Measurements from ENCODE around the gene PLEK2.
A peak's percentile ranks its signal among the peaks of the same experiment; 100 is the strongest.

Gene PLEK2

DNA sequence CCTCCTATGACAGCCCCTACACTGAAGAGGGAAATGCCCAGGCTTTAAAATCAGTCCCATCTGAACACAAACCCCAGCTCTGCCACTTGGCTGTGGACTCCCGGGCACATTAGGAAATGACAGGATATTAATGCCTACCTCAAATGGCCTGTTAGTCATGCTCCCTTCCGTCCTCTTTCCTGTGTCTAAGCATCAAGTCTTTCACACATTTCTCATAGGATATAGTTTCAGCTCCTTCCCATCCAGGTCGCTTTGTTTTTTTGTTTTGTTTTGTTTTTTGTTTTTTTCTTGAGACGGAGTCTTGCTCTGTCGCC, 16.1 kb downstream of the PLEK2 start:
- DNase-seq = no peak

DNA sequence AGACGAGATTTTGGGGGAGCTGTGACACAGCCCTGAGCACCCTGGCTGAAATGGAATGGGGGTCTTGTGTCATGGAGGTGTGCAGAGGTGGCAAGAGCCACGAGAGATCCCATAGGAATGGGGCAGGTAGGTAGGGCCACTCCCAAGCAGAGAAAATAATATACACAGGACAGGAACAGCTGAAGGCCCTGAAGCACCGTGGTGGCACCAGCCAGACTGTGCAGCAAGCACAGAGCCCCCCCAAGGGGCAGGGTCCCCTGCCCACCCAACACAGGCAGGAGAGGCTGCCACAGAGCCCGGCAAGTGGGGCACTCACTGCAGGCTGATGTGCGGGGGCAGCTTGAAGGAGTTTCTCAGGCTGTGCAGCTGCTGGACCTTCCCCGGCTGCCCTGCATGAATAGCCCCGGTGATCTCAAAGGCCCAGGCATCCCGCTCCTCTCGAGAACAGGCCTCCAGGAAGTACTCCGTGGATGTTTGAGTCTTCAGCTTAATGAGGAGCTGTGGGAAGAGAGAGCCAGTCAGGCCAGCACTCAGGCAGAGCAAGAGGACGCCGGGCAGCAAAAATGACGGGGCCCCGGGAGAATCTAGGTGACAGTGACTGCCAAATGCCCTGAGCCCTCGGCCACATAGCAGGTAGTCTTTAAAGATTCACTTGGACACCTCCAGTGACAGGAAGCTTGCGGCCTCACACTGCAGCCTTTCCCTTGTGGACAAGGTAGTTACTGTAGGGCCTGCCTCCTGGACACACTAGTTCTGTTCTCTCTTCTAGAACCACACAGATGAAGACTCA, 16.7 kb downstream of the PLEK2 start:
- no peak for DNase-seq

GRCh38 chr14:67393689-67394088, 18.3 kb downstream of the PLEK2 start:
- DNase-seq = no peak

- no peak for DNase-seq
These were observed 19.2 kb downstream of the PLEK2 start for GRCh38 chr14:67392800-67393199.

- DNase-seq = no peak
These were observed 19.8 kb downstream of the PLEK2 start for GRCh38 chr14:67392123-67392522.

- no peak for DNase-seq
These were observed 20.7 kb downstream of the PLEK2 start for GRCh38 chr14:67391268-67391667.

- no peak for DNase-seq
These were observed 22.0 kb downstream of the PLEK2 start for GRCh38 chr14:67389811-67390534.

- no peak for DNase-seq
These were observed 22.7 kb downstream of the PLEK2 start for GRCh38 chr14:67389275-67389674.

DNA sequence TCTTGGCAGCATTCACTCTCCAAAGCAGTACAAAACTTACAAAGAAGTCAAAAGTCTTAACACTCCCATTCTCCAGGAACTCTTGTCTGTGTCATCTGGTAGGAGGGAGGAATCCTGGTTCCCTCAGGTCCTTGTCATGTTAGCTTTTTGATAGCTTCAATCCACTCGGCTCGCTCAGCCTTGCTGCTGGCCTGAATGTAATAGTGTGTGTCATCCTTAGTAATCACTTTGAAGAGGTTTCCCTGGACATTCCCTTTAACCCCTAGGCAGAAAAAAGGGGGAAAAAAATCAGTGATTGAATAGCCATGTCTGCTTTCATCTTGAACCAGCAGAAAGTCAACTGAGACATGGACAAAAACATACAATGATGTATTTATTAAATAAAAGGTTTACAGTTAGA, 24.8 kb downstream of the PLEK2 start:
- DNase-seq = no peak

DNA sequence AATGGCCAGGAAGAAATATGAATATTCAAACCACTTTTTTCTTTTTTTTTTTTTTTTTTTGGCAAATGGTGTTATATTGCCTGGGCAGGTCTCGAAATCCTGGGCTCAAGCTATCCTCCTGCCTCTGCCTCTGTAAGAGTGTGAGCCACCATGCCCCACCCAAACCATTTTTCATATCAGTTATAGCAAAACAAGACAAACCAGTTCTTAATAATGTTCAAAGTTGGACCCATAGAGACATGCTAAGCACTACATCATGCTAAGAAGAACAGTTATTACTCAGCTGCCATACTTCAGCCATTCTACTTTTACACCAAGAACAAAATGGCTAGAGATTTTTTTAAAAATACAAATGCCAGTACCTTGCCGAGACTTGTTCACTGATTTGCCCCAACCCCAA, 26.3 kb downstream of the PLEK2 start:
- DNase-seq = no peak

DNA sequence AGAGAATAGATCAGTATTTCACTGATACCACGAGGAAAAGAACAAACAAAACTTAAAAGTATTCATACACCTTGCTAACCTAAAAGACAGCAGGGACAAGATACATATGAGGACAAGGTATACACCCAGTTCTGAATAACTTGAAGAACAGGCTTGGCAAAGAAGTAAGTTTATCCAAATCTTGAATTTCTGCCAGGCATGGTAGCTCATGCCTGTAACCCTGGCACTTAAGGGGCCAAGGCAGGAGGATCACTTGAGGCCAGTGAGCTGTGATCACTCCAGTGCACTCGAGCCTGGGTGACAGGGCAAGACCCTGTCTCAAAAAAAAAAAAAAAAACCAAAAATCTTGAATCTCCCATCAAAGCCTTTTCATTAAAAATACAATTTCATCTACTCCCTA, 26.8 kb downstream of the PLEK2 start:
- no peak for DNase-seq

DNA sequence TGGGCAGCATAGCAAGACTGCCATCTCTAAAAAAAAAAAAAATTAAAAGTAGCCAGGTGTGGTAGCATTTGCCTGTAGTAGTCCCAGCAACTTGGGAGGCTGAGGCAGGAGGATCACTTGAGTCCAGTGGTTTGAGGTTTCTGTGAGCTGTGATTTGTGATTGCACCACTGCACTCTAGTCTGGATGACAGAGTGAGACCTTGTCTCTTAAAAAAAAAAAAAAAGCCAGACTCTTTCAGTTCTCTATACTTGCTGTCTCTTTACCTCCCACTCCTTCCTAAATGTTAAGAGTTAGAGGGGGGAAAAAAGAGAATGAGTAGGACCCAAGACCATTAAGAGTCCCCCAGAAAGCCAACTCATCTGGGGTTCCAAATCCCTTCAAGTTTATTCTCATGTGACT, 34.0 kb downstream of the PLEK2 start:
- DNase-seq = no peak

DNA sequence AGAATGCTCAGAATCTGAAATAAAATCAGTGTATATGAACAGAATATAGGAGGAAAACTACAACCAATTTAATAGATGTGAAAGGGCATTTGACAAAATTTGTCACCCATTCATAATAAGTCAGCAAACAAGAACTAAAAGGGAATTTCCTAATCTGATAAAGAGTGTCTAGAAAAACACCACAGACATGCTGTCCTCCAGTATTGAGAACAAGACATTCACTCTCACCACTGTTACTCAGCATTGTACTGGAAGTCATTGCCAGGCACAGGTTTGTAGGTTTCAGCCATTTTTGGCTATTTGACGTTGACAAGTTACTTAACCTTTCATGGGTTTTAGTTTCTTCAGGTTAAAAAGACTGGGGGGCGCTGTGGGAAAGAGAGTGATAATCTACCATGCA, 38.6 kb downstream of the PLEK2 start:
- no peak for DNase-seq

- DNase-seq = no peak
These were observed 39.1 kb downstream of the PLEK2 start for GRCh38 chr14:67372833-67373232.

DNA sequence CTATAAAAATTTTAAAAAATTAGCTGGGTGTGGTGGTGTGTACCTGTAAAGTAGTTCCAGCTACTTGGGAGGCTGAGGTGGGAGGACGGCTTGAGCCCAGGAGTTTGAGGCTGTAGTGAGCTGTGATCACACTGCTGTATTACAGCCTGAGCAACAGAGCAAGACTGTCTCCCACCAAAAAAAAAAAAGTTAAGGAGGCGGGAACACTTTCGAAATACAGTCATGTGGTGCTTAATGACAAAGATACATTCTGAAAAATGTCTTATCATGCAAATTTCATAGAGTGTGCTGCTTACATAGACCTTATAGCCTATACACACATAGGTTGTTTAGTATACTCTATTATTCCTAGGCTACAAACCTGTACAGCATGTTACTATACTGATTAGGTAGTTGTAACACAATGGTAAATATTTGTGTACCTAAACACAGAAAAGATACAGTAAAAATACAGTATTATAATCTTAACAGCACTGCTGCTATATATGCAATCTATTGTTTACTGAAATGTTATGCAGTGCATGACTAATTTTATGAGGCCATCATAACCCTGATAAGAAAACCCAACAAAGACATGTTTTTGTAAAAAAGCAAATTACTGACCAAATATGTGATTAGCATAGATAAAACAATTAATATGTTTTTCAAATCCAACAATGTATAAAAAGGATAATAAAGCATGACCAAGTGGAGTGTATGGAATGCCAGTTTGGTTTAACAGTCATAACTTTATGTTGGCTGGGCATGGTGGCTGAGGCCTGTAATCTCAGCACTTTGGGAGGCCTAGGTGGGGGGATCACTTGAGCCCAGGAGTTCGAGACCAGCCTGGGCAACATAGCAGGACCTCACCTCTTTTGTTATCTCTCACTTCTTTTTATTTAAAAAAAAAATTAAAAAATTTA, 40.5 kb downstream of the PLEK2 start:
- DNase-seq = no peak

- no peak for DNase-seq
These were observed 41.1 kb downstream of the PLEK2 start for GRCh38 chr14:67370830-67371229.

DNA sequence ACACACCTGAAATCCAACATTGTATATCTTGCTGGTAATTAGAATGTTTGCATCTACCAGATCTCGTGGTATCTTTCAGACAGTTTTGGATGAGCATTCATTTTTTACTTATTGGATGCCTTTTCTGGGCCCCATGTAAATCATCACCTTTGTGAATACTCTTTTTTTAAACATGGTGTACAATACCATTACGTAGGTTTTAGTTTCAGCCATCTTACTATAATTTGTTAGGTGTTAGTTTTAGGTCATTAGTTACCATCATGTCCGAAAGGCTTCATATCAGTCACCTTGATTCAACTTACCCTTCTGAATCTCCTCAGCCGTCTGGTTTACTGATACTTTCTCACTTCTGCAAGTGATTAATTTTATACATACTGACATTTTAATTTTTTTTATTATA, 46.5 kb downstream of the PLEK2 start:
- no peak for DNase-seq

DNA sequence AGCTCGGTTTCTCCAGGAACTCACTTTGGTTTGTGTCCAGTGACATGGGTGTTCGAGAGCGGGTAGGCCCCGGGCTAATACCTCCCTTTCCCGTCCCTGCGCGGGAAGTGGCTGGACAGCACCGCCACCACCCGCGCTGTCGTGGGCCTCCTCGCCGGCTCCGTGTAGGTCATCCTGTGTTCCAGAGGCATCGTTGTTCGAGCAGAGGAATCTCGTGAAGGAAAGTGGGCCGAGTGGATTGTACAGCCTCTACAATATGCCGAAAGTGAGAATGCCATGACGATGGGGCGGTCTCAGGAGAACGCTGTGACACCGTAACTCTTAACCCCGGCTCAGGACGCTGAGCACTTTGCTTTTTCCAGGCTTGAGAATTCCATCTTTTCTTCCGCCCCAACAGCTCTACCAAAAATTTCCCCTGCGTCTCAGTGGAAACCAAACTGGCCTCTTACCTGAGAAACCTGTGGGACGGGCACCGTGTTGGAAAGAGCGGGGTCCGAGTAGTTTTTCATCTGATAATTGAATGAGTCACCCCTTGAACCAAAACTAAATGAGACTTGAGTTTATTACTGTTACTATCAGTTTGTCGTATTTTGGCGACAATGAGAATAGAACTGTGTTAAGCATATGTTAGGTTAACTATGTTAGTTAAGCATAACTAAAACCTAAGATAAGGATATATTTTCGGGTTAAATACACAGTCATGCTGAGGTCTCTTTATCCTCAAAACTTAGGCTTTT, 51.3 kb downstream of the PLEK2 start:
- no peak for DNase-seq

- peak; percentile 99 for DNase-seq
These were observed 52.0 kb downstream of the PLEK2 start, which contains the start of the genes ATP6V1D and EIF2S1 for GRCh38 chr14:67359775-67360469. ATP6V1D (minus strand) TSS chr14:67359804; CDS start chr14:67359698, 106 bp downstream. EIF2S1 (plus strand) TSS chr14:67360328; CDS start chr14:67364768, 4,440 bp downstream.

DNA sequence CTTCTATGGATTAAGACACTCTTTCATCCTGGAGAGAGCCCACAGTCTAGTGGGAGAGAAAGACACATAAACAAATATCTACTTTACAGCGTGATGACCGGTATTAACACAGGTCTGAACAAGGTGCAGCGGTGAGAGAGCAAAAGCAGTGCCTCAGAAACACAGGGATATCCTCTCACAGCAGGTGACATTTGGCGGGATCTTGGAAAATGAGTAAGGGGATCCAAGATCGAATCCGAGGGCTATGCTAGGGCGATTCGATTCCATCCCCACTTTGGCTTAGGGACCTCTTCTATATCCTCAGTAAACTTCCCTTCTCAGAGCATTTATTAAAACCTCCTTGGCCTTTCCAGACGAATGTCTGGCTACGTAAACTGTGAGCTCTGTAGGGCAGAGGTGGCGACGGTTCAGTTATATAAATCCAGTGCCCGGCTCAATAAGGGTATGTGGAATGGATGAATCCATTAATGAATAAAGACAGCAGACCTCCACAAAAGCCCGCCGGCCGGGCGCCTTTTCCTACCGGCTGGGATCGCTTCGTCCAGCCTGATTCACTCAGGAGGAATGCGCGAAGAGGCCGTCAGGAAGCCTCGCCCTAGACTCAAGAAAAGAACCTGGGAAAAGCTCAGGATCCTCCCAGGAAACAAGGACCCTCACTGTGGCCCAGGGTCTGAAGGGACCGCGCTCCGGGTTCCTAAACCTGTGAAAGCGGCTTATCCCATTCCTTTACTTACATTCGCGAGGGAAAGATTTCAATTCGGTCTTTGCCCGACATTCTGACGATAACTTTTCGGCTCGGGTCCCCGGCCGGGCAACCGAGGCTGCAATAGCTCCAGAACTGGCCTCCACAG, 52.8 kb downstream of the PLEK2 start:
- no peak for DNase-seq

DNA sequence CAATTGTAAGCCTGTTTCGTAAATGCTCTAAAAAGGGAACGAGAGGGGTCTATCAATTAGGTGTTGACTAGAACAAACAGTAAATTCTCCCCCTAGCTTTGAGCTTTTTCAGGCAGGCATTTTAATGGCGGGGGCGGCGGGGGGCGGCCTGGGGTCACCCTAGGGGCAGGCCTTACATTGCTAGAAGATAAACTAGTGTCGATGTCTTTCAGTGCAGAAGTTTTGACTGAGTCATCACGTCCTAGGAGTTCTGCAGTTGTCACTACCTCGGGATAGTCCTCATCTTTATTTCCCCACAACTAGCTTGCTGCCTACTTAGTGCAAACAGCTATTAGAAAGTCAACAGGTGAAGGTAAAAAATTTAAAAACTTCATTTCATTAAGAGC, 54.0 kb downstream of the PLEK2 start:
- DNase-seq = no peak

Measured in midbrain (tissue), 1 donor.